Measurements from ENCODE around the gene PHRF1. TPM values are rescaled to one million over a fixed set of nuclear protein-coding genes. Genes with fewer than 3 reads are reported as not detected.

The PHRF1 gene
- total RNA-seq, 2 experiments from 2014 or later, result 60.2 to 62.0 TPM

GRCh38 chr11:556662-557256 lies 19.5 kb upstream of the PHRF1 start:
- no peak overlapping the region for H3K4me3 Mint-ChIP-seq
- peaks cover 18% of the 10 kb centered on the region for H3K27me3 Mint-ChIP-seq
- H3K27ac Mint-ChIP-seq, result no peak overlapping the region
- CTCF ChIA-PET, result interaction anchor here (1.1 to 8.3 kb wide), 5 partner anchors 14 to 167 kb away, joined by 3 to 150 read pairs (median 6); partner anchors contain the start of genes DEAF1, HRAS and TMEM80
- DNase-seq (no peak), ATAC-seq (no peak)
- H3K36me3 Mint-ChIP-seq, result no peaks in the 10 kb centered on the region
- H3K9me3 Mint-ChIP-seq (ENCODE audit: low read depth), result no peaks in the 10 kb centered on the region
- peaks cover 11% of the 10 kb centered on the region for H3K4me1 Mint-ChIP-seq

- H3K36me3 Mint-ChIP-seq, result no peaks in the 10 kb centered on the region
- no peak overlapping the region for H3K27ac Mint-ChIP-seq
- H3K9me3 Mint-ChIP-seq (ENCODE audit: low read depth), result no peaks in the 10 kb centered on the region
- ATAC-seq (no peak), DNase-seq (no peak)
- CTCF ChIA-PET, result interaction anchor here (1.1 to 8.3 kb wide), 4 partner anchors 22 to 166 kb away, joined by 6 to 150 read pairs (median 16); partner anchors contain the start of genes DEAF1, HRAS and TMEM80
- H3K4me3 Mint-ChIP-seq, result no peak overlapping the region
- H3K4me1 Mint-ChIP-seq, result peaks cover 12% of the 10 kb centered on the region
- peaks cover 18% of the 10 kb centered on the region for H3K27me3 Mint-ChIP-seq
Observed at GRCh38 chr11:557328-558132, 18.7 kb upstream of the PHRF1 start.

- H3K27me3 Mint-ChIP-seq, result peaks cover 18% of the 10 kb centered on the region
- no peak overlapping the region for H3K4me3 Mint-ChIP-seq
- H3K9me3 Mint-ChIP-seq (ENCODE audit: low read depth), result no peaks in the 10 kb centered on the region
- no peak overlapping the region for H3K27ac Mint-ChIP-seq
- CTCF ChIA-PET, result no interaction called here
- DNase-seq (no peak), ATAC-seq (no peak)
- peaks cover 1% of the 10 kb centered on the region for H3K36me3 Mint-ChIP-seq
- peaks cover 12% of the 10 kb centered on the region for H3K4me1 Mint-ChIP-seq
Observed at GRCh38 chr11:558503-558902, 17.8 kb upstream of the PHRF1 start.

- Mint-ChIP-seq H3K36me3 (peaks cover 2% of the 10 kb centered on the region), H3K9me3 (ENCODE audit: low read depth) (no peaks in the 10 kb centered on the region), H3K4me3 (no peak overlapping the region), H3K27me3 (peaks cover 18% of the 10 kb centered on the region), H3K4me1 (peaks cover 12% of the 10 kb centered on the region), H3K27ac (no peak overlapping the region)
- ATAC-seq, result no peak
- CTCF ChIA-PET, result interaction anchor here (1.4 kb wide), 1 partner anchor 40 kb away, joined by 5 read pairs; no protein-coding TSS in a partner anchor
- no peak for DNase-seq
Observed at GRCh38 chr11:559020-559620, 17.1 kb upstream of the PHRF1 start.

- Mint-ChIP-seq H3K27ac (peak overlapping the region; percentile 54), H3K4me3 (peak overlapping the region; percentile 88), H3K27me3 (peaks cover 18% of the 10 kb centered on the region), H3K36me3 (peaks cover 2% of the 10 kb centered on the region), H3K4me1 (peaks cover 12% of the 10 kb centered on the region), H3K9me3 (ENCODE audit: low read depth) (no peaks in the 10 kb centered on the region)
- no peak for ATAC-seq
- CTCF ChIA-PET, result interaction anchor here (0.8 to 1.4 kb wide), 3 partner anchors 41 to 167 kb away, joined by 3 to 7 read pairs (median 5); no protein-coding TSS in a partner anchor
- no peak for DNase-seq
Observed at GRCh38 chr11:559712-560304, 16.5 kb upstream of the PHRF1 start.

GRCh38 chr11:560305-561147 lies 15.7 kb upstream of the PHRF1 start, which contains the start of the genes LMNTD2 and RASSF7:
TSS of gene LMNTD2 (minus strand) at chr11:560738. CDS start at chr11:560716, 22 bp downstream.
TSS of gene RASSF7 (plus strand) at chr11:560970. CDS start at chr11:561769, 799 bp downstream.
- Mint-ChIP-seq H3K4me3 (peak within 1 kb of the TSS; percentile 88), H3K27ac (peak within 1 kb of the TSS; percentile 61), H3K9me3 (ENCODE audit: low read depth) (no peaks in the 10 kb centered on the region), H3K27me3 (peaks cover 18% of the 10 kb centered on the region), H3K4me1 (peaks cover 12% of the 10 kb centered on the region), H3K36me3 (peaks cover 2% of the 10 kb centered on the region)
- peak; percentile 95 for DNase-seq
- CTCF ChIA-PET, result interaction anchor here (0.8 to 1.4 kb wide), 3 partner anchors 42 to 167 kb away, joined by 3 to 7 read pairs (median 5); no protein-coding TSS in a partner anchor
- ATAC-seq, result peak; percentile 94

GRCh38 chr11:561148-562003 lies 14.9 kb upstream of the PHRF1 start:
- H3K4me1 Mint-ChIP-seq, result peaks cover 12% of the 10 kb centered on the region
- H3K9me3 Mint-ChIP-seq (ENCODE audit: low read depth), result no peaks in the 10 kb centered on the region
- peak overlapping the region; percentile 88 for H3K4me3 Mint-ChIP-seq
- DNase-seq (no peak), ATAC-seq (peak; percentile 56)
- CTCF ChIA-PET, result interaction anchor here (0.6 kb wide), 1 partner anchor 164 kb away, joined by 4 read pairs; no protein-coding TSS in a partner anchor
- H3K36me3 Mint-ChIP-seq, result peaks cover 2% of the 10 kb centered on the region
- H3K27ac Mint-ChIP-seq, result peak overlapping the region; percentile 61
- peaks cover 16% of the 10 kb centered on the region for H3K27me3 Mint-ChIP-seq

- no peak for DNase-seq
- Mint-ChIP-seq H3K27me3 (peaks cover 8% of the 10 kb centered on the region), H3K4me3 (peak overlapping the region; percentile 88), H3K4me1 (peaks cover 18% of the 10 kb centered on the region), H3K27ac (no peak overlapping the region), H3K36me3 (peaks cover 2% of the 10 kb centered on the region), H3K9me3 (ENCODE audit: low read depth) (no peaks in the 10 kb centered on the region)
- no peak for ATAC-seq
- CTCF ChIA-PET, result interaction anchor here (0.6 kb wide), 1 partner anchor 164 kb away, joined by 4 read pairs; no protein-coding TSS in a partner anchor
Observed at GRCh38 chr11:562046-562645, 14.1 kb upstream of the PHRF1 start.

GRCh38 chr11:563066-563811 lies 13.0 kb upstream of the PHRF1 start:
- no peak for ATAC-seq
- H3K4me3 Mint-ChIP-seq, result no peak overlapping the region
- CTCF ChIA-PET, result interaction anchor here (1.2 kb wide), 1 partner anchor 8 kb away, joined by 8 read pairs; no protein-coding TSS in a partner anchor

GRCh38 chr11:563812-564578 lies 12.3 kb upstream of the PHRF1 start:
- Mint-ChIP-seq H3K27ac (no peak overlapping the region), H3K9me3 (ENCODE audit: low read depth) (no peaks in the 10 kb centered on the region), H3K4me1 (peaks cover 24% of the 10 kb centered on the region), H3K4me3 (no peak overlapping the region), H3K27me3 (no peaks in the 10 kb centered on the region), H3K36me3 (peaks cover 5% of the 10 kb centered on the region)
- ATAC-seq, result no peak
- CTCF ChIA-PET, result interaction anchor here (0.8 to 1.7 kb wide), 3 partner anchors 9 to 115 kb away, joined by 3 to 8 read pairs (median 3); no protein-coding TSS in a partner anchor
- DNase-seq, result no peak

More at GRCh38 chr11:563066-563811, 13.0 kb upstream of the PHRF1 start:
- Mint-ChIP-seq H3K36me3 (peaks cover 5% of the 10 kb centered on the region), H3K9me3 (ENCODE audit: low read depth) (no peaks in the 10 kb centered on the region), H3K27ac (no peak overlapping the region), H3K4me1 (peaks cover 24% of the 10 kb centered on the region), H3K27me3 (peaks cover 2% of the 10 kb centered on the region)
- no peak for DNase-seq

All from activated CD8-positive, alpha-beta memory T cell treated with anti-CD3 and anti-CD28 coated beads, Interleukin-2, amount 10 ng/mL, durations not matched to agents 7 days and 5 days (primary cell).